ENCODE results near the gene SPHKAP.

DNA sequence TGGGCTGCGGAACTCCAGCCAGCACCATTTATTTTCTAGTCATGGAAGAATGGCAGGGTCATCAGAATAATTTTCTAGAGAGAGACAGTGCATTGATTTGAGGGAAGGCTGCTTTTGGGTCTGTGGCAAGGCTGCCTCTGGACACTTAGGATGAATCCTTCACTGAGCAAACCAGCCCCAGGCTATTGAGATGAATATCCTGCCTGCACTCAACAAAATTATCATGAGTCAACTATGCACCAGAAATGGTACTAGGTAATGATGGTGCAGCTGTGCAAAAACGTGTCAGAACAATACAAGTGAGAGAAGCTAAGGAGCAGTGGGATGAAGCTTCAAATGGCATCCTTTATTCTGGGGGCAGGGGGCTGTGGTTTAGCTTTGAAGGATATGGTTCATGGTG is 115.8 kb downstream of the SPHKAP start:
- no peak for TF ChIP-seq POLR2A (IDR thresholded peaks at IDR 0.05)
- TF ChIP-seq, protein P1, sequence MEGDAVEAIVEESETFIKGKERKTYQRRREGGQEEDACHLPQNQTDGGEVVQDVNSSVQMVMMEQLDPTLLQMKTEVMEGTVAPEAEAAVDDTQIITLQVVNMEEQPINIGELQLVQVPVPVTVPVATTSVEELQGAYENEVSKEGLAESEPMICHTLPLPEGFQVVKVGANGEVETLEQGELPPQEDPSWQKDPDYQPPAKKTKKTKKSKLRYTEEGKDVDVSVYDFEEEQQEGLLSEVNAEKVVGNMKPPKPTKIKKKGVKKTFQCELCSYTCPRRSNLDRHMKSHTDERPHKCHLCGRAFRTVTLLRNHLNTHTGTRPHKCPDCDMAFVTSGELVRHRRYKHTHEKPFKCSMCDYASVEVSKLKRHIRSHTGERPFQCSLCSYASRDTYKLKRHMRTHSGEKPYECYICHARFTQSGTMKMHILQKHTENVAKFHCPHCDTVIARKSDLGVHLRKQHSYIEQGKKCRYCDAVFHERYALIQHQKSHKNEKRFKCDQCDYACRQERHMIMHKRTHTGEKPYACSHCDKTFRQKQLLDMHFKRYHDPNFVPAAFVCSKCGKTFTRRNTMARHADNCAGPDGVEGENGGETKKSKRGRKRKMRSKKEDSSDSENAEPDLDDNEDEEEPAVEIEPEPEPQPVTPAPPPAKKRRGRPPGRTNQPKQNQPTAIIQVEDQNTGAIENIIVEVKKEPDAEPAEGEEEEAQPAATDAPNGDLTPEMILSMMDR (IDR thresholded peaks at IDR 0.05) = no peak
